Putamen (tissue), 1 donor: ENCODE results near the gene PI4K2A.
"Not testable (repeated sequence)": the region's sequence is repeated elsewhere in the genome, so short reads cannot be mapped to it uniquely, and the experiment has no call there.

ENCODE experiments used
- DNase-seq: peaks from one replicate; pipeline ENCODE4 v3.0.0-alpha.2; 2016; ENCODE audit warnings: low spot score

PI4K2A gene

DNA sequence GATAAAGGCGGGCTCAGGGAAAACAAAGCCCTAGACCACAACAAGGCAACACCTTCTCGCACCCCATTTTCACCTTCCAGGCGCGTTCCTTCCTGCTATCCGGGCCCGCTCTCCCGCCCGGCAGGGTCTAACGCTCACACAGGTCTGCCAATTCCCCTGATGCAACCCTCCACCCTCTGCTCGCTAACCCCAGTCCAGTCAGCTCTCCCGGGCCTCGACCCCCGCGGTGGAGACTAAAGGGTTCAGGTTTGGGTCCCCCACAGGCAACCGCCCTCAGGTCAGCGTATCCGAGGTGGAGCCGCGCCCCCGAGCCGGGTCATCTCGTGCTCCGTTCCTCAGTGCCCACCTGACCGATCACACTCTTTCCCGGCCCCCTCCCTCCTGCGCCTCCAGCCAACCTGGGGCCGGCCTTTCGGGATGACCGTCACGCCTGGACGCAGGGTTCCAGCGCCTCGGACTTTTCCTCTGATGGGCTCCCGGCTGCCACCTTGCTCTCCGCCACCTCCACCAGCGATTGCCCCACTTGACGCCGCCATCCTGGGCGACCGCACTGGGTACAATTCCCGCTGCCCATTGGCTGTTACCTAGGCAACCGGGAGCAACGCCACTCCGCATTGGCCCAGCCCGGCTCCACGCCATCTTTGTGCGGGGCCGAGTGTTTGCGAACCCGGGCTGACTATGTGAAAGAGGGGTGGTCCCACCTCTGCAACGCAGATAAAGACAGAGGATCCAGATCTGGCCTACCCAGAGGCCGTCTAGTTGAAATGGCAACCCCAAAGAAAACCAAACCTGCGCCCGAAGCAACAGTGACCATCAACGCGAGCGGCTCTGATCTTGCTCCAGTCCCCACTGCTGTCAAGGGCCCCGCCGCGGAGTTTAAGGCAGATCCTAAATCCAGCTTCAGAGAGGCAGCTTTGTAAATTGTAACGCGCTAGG lies 7.3 kb upstream of the PI4K2A start, which contains the start of gene MORN4:
MORN4 (minus strand) TSS at position 552 of the 936 bp plus-strand sequence. CDS start 13,847 bp downstream, outside the sequence.
- peak; percentile 93 for DNase-seq

DNA sequence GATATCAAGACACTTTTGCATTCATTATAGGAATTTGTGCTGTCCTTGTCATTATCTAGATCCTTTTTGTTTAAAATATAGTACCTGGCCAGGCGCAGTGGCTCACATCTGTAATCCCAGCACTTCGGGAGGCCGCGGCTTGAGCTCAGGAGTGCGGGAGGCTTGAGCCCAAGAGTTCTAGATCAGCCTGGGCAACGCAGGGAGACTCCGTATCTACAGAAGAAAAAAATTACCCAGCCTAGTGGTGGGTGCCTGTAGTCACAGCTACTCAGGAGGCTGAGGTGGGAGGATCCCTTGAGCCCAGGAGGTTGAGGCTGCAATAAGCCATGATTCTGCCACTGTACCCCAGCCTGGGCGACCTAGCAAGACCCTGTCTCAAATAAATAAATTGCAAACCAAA lies 6.5 kb upstream of the PI4K2A start:
- DNase-seq: no peak

DNA sequence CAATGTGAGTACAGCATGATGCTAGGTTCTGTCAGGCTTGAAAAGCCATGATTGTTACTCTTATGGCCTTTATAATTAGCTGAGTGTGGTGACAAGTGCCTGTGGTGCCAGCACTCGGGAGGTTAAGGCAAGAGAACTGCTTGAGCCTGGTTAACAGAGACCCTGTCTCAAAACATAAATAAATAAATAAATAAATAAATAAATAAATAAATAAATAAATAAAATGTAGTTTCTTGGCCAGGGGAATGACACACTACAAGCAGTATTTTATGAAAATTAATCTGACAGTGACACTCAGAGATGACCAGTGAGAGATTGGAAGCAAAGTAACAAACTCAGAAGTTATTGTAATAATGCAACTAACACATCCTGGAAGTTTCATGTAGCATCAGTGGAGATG lies 4.9 kb upstream of the PI4K2A start:
- DNase-seq: no peak

DNA sequence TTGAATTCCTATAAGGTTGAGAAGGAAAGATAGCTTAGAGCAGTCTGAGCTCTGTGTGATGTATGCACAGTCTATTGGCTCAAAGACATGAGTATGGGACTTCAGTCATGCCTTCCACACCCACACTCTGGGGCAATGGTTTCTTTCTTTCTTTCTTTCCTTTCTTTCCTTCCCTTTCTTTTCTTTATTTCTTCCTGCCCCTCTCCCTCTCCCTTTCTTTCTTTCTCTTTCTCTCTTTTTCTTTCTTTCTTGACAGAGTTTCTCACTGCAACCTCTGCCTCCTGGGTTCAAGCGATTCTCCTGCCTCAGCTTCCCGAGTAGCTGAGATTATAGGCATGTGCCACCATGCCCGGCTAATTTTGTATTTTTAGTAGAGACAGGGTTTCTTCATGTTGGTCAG lies 1.4 kb upstream of the PI4K2A start:
- DNase-seq: not testable (repeated sequence)

DNA sequence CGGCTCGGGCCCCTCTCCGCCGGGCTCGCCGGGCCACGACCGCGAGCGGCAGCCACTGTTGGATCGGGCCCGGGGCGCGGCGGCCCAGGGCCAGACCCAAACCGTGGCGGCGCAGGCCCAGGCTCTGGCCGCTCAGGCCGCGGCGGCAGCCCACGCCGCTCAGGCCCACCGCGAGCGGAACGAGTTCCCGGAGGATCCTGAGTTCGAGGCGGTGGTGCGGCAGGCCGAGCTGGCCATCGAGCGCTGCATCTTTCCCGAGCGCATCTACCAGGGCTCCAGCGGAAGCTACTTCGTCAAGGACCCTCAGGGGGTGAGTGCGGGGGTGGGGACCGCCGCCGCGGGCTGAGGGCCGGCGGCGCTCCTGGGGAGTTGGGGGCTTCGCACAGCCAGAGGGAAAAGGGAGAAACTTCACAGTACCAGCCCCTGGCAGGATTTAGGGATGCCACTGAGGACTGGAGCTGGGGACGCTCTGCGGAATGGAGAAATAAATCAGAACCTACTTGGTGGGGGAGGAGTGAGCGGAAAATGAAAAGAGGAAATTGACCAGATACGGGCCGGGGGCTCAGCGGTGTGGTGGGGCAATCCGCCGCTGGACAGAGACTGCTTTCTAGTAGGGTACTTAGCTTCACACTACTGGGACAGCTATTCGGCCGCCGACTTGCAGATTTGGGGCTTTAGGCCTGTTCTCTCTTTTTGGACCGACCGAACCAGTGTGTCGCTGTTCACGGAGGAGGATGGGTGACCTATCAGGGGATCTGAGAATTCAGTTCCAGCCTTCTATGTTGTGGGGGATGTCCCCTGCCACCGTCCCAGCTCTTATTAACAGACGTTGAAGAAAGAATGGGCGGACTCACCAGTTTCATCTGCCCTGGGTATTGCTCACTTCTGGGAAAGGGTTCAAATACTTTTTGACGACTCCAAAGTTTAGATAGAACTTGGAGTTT lies 669 bp downstream of the PI4K2A start:
- DNase-seq: no peak

DNA sequence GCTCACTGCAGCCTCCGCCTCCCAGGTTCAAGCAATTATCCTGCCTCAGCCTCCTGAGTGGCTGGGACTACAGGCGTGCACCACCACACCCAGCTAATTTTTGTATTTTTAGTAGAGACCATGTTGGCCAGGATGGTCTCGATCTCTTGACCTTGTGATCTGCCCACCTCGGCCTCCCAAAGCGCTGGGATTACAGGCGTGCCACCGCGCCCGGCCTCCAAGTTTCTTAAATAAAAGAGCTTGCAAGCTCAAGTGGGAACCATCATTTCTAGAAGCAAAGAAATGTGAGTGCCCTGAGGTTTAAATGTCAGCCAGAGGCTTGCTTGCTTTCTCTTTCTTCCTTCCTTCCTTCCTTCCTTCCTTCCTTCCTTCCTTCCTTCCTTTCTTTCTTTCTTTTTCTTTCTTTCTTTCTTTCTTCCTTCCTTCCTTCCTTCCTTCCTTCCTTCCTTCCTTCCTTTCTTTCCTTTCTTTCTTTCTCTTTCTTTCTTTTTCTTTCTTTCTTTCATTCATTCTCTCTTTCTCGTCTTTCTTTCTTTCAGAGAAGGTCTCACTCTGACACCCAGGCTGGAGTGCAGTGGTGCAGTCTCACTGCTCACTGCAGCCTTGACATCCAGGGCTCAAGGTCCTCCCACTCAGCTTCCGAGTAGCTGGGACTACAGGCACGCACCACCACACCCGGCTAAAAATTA lies 2.1 kb downstream of the PI4K2A start:
- DNase-seq: not testable (repeated sequence)

DNA sequence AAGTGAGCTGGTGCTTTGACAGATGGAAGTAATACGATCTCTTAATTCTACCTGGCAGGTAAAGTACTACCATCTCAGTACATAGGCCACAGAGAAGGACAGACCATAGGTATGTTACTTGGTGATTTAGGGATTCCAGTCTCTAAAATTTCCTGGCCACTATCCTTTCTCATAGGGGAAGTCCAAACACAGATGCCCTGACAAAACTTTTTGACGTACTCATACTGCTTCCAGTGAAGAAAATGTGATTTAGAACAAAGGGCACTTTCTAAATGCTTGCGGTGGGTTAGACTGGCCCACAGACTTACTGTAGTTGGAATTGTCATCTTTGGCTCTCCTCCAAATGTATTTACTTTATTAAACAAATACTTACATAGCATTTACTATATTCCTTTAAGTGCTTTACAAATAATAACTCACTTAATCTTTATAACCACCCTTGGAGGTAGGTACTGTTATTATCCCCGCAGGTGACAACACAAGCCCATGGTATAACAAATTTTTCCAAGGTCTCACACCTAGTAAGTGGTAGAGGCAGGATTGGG lies 3.0 kb downstream of the PI4K2A start:
- DNase-seq: no peak

DNA sequence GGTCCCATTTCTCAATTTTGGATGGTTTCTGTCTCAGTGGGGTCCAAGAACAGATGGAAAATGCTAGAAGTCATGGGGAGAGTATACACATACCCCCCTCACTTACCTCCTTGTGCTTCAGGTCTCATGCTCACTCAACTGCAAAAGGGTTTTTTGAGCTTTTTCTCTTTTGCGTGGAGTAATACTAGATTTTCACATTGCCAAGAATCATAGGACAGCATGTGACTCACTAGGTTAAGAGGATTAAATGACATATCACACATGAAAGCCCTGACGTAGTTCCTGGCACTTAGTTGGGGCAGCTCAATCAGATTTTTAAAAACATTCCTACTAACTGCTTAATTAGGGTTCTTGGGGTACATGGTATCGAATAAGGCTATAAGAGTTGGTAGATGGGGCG lies 4.5 kb downstream of the PI4K2A start:
- DNase-seq: no peak

DNA sequence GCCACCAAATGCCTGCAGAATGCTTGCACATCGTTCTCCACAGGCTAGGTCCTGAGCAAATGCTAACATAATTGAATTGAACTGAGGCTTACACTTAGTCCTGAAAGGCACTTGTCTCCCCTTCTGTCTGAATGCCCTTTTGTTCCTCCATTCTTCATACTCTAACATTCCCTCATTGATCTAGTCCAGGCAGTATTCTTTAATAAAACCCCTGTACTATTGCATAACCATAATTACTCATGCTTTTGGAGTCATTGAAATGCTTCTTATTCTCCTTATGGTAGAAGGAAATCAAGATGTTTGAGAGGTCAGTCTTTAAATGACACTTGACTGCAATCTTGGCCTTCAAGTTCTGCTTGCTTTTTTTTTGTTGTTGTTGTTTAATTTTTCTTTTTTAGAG lies 7.1 kb downstream of the PI4K2A start:
- no peak for DNase-seq

DNA sequence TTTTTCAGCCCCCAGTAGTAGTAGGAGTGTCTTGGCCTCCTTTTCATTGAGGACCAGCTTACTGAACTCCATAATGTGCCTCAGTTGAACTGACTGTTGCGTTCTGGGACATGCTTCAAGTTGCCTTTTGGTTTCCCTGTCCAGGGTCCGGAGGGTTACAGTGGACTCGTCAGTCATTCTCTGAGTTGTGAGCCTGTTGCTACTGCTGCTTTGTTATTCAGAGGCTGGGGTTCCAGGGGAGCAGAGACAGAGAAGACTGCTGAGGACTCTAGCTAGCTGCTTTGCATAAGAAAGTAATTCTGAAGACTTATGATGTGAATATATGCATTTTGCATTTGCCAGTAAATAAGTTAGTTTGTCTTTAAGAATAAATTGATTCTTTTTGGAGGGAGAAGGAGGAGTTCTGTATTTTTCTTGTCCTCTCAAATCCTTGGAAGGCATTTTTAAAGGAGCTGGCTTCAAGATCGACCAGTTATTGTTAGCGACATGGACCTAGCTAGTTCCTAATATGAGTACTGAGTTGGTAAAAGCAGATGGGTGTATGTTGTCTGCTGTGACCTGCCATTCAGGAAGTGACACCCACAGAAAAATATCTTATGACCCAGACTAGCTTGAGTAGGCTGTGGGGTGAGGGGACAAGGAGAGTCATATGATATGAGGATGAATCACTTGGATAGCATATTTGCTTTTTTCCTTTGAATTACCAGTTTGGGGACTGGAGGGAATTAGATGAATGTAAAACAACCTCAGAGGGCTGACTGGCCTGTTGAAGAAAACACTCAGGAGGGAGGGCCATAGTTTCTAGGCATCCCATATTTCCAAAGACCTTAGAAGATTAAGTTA lies 8.3 kb downstream of the PI4K2A start:
- no peak for DNase-seq

DNA sequence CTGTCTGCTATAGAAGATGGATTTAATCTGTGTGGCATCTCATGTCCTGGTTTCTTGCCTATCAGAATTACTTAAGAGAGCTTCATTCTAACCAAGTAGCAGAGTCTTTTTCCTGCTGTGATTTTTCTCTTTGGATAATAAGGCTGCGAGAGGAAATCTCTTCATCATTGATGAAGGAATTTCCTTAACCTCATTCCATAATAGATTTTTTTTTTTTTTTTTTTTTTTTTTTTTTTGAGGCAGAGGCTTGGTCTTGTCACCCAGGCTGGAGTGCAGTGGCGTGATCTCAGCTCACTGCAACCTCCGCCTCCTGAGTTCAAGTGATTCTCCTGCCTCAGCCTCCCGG lies 8.9 kb downstream of the PI4K2A start:
- not testable (repeated sequence) for DNase-seq

DNA sequence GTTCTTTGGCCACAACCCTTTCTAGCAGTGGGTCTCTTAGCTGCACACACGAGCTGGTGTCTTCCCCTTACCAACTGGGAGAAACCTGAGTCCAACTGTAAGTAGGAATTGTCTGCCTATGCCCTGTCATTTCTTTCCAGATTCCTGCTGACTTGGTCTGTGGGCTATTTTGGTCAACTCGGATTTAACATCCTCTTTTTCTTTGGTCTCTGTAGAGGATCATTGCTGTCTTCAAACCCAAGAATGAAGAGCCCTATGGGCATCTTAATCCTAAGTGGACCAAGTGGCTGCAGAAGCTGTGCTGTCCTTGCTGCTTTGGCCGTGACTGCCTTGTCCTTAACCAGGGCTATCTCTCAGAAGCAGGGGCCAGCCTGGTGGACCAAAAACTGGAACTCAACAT lies 10.3 kb downstream of the PI4K2A start:
- DNase-seq: no peak

DNA sequence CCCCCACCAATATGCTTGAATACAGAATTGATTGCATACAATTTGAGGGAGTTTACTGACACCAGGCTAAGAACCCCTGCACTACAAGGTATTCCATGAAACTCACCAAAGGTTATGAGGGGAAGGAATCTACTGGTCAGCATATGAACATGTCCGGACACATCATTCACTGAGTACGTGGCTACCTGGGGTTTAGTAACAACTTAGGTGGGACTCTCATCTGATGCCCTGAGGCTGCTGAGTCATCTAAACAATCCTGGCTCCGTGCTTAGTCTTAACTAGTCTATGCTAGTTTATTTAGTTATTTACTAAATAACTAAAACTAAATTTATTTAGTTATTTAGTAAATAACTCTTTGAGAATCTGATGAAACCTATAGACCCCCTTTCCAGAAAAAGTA lies 11.3 kb downstream of the PI4K2A start:
- DNase-seq: no peak

DNA sequence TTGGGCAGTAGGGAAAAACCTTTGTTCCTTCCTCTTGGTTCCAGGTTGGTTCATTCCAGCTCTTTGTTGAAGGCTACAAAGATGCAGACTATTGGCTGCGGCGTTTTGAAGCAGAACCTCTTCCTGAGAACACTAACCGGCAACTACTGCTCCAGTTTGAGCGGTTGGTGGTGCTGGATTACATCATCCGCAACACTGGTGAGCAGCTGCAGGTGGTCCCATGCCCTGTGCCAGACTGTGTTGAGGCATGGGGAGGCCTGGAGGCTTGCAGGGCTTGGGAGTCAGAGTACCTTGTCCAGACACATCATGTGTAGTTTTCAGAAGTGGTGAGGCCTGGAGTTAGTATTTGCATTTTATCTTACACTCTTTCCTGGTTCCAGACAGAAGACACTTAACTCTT lies 16.3 kb downstream of the PI4K2A start:
- no peak for DNase-seq

DNA sequence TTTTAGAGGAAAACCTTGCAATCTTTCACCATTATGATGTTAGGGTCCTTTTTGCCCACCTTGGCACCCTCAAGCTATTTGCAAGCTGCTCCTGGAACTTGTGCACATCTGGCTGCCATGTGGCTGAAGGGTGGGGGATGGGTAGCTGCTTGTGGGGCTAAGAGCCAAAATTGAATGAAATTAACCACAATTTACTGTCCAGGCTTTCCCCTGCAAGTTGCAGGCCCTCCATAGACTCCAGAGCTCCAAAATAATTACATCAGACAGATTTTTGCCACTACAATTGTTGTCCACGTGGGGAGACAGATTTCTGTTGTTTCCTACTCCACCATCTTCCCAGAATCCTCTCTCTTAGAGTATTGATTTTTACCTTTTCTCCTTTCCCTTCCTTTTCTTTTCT lies 19.1 kb downstream of the PI4K2A start:
- DNase-seq: no peak

DNA sequence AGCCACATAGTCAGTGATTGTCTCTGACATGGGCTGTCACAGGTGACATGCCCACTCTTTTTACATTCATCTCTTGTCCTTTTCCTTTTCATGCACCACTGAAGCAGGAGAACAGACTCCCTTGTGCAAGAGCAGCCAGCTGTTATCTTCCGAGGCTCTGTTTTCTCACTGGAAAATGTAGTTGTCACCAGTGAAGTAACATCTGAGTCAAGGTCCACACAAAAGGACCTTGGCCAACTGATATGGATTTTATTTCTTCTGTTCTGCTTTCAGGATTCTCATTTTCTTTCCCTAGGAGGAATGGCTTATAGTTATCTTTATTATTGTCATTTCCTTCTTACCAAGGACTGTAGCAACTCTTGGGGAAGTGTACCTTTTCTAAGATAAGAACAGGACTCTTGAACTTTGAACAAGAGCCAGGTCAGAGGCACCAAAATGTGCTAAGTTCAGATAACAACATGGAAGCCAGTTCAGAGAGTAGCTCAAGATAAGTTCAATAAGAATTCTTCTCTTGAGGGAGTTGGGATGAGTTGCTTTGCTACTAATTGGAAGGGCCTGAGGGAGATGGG lies 23.9 kb downstream of the PI4K2A start:
- DNase-seq: no peak

DNA sequence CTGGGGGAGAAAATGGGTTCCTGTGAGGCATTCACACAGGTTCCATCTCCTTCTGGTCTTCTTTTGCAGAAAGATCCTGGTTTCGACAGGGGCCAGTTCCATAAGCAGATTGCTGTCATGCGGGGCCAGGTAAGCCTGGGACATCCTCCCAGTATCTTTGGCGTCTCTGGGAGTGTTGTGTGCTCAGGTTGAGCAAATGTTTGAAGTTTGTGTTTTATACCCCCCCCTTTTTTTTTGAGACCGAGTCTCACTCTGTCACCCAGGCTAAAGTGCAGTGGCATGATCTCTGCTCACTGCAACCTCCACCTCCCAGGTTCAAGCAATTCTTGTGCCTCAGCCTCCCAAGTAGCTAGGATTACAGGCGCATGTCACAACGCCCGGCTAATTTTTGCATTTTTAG lies 26.5 kb downstream of the PI4K2A start:
- DNase-seq: no peak

DNA sequence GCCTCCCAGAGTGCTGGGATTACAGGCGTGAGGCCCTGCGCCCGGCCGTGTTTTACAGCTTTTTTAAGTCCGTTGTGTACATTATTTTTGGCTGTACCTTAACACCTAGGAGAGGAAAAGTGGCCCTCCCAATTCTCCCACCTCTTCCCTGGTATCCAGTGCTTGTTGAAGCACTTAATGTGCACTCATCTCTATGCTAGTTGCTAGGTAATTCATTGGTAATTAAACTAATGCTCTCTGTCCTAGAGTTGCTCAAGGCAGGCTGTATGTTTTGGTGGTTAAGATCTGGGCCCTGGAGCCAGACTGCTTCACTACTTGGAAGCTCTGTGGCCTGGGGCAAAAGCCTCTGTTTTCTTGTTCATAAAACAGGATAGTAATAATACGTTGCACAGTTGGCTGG lies 27.0 kb downstream of the PI4K2A start:
- DNase-seq: no peak

DNA sequence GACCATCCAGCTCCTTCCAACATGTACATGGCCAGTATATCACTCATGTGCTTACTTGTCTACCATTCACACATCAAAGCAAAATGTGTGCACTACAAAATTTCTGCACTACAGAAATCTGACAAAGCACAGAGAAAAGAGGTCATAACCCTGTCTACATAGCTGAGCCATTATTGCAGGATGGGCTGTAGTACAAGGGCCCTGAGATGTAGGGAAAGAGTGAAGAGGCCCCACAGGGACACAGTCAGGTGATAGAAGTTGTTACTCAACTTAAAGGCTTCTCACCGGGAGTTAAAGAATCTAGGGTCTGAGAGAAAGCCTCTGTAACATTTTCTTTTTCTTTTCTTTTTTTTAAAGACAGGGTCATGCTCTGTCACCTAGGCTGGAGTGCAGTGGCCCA lies 29.1 kb downstream of the PI4K2A start:
- no peak for DNase-seq

DNA sequence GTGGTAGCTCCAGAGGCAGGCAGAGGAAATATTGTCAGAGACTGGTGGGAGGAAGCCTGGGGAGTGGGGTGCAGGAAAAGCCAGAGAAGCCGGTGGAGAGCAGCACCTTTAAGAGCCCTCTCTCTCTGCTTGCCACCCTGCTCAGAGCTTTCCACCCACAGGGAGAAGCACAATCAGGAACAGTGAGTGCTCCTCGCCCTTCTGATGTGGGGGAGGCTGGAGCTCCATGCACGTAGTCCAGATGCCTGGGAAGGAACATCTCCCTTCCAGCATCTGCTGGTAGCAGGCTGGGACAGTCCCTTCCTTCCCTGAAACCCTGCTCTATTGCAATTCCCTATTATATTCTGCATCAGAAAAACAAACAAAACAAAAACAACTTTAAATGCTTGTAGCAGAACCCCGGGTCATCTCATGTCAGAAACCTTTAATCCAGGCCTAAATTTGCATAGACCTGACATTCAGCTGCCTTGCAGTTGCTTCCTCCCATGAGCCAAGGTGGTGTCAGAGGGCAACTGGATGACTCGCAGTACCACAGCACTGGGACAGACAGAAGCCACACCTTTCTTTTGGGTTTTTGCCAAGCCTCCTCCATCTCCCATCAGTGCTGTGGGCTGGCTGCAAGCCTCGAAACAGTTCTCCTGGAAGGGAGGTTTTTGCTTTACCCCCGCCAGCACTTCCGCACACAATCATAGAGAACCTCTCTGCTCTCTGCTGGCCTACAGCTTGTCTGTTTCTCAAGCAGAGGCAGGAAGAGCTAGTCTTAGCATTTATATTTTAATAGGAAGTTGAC lies 33.5 kb downstream of the PI4K2A start:
- peak; percentile 75 for DNase-seq
